Measurements from ENCODE around the gene IMMP2L.
"Not testable (repeated sequence)": the region's sequence is repeated elsewhere in the genome, so short reads cannot be mapped to it uniquely, and the experiment has no call there.

Gene IMMP2L

DNA sequence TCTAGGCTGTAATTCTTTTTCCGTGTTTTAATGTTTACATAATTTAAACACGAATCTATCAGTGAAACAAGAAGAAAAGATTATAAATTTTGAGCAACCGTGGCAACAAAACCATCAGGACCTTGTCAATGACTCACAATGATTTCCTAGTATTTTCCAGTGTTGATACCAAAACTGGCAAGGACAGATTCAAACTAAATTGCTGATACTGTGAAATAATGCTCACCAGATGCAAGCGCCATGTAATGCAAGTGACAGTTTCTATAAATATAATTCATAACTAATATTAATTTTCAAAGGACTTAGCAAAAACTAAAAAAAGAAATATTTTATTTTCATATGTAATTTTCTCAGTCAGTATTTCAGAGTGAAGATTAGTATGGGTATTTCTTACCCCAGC, 267.8 kb downstream of the IMMP2L start:
- H3K27me3 Mint-ChIP-seq (ENCODE audit: low read depth), result no peaks in the 10 kb centered on the region
- no peak overlapping the region for H3K4me3 Mint-ChIP-seq
- H3K27ac Mint-ChIP-seq, result no peak overlapping the region
- H3K4me1 Mint-ChIP-seq (ENCODE audit: low read depth), result no peaks in the 10 kb centered on the region
- H3K9me3 Mint-ChIP-seq, result no peaks in the 10 kb centered on the region
- no peaks in the 10 kb centered on the region for H3K36me3 Mint-ChIP-seq (ENCODE audit: low read depth)

DNA sequence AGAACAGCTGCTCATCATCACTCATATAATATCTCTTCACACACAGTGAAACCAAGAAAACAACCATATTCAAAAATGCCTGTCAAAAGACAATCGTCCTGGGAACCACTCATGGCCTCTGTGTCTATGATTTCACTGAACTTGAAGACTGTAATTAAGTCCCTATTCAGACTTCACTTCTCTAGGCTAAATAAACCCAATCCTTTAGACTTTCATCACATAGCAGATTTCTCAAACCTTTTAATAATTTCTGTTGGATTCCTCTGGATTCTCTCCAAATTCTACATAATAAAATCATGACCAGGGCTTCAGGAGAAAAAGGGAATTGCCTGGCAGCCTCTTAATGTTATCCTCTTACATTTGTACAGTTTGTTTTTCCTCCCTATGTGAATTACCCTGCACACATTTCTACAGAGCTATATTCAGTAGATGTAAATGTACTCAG, 270.2 kb downstream of the IMMP2L start:
- Mint-ChIP-seq H3K4me3 (no peak overlapping the region), H3K9me3 (peaks cover 8% of the 10 kb centered on the region), H3K27me3 (ENCODE audit: low read depth) (no peaks in the 10 kb centered on the region), H3K36me3 (ENCODE audit: low read depth) (no peaks in the 10 kb centered on the region), H3K4me1 (ENCODE audit: low read depth) (no peaks in the 10 kb centered on the region), H3K27ac (no peak overlapping the region)

DNA sequence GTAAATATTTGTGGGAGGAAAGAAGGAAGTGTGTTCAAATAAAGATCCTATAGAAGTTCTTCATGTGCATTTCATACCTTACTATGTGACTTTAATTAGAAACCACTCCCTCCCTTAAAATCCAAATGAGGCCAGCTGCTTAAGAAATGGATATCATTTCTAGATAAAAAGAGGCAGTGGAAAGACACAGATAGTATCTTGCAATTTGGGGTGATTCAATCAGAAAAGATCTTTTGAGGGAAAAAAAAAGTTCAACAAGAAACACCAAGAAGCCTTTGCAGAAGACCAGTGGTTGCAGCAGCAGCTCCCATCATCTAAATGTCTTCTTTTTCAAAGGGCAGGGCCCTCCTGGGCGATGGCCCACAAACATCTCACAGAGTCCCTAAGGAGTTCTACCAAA, 271.3 kb downstream of the IMMP2L start:
- no peaks in the 10 kb centered on the region for H3K36me3 Mint-ChIP-seq (ENCODE audit: low read depth)
- H3K27me3 Mint-ChIP-seq (ENCODE audit: low read depth), result no peaks in the 10 kb centered on the region
- peaks cover 8% of the 10 kb centered on the region for H3K9me3 Mint-ChIP-seq
- no peak overlapping the region for H3K4me3 Mint-ChIP-seq
- H3K27ac Mint-ChIP-seq, result no peak overlapping the region
- no peaks in the 10 kb centered on the region for H3K4me1 Mint-ChIP-seq (ENCODE audit: low read depth)

DNA sequence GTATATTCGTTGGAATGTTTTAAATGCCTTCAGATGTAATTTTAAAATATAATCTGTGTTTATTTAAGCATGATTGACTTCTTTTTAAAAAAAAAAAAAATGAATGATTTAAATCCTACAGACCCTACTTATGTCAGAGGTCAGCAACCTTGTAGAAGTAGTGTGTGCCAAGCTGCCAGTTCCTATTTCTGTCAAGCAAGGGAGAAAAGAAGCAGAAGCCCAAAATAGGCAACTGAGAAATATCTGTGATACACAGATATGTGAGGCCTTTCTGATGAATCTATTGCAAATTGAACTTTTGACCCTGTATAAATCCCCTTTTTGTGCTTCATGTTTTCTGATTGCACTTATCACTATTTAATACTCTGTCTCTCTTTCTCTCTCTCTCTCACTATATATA, 271.9 kb downstream of the IMMP2L start:
- Mint-ChIP-seq H3K27me3 (ENCODE audit: low read depth) (no peaks in the 10 kb centered on the region), H3K4me1 (ENCODE audit: low read depth) (no peaks in the 10 kb centered on the region), H3K4me3 (no peak overlapping the region), H3K9me3 (peaks cover 8% of the 10 kb centered on the region), H3K27ac (no peak overlapping the region), H3K36me3 (ENCODE audit: low read depth) (no peaks in the 10 kb centered on the region)

- not testable (repeated sequence) for H3K27ac Mint-ChIP-seq; H3K9me3 Mint-ChIP-seq; H3K36me3 Mint-ChIP-seq (ENCODE audit: low read depth); H3K4me3 Mint-ChIP-seq; H3K27me3 Mint-ChIP-seq (ENCODE audit: low read depth); H3K4me1 Mint-ChIP-seq (ENCODE audit: low read depth)
Observed at GRCh38 chr7:111288441-111288840, 273.9 kb downstream of the IMMP2L start.

GRCh38 chr7:111282626-111283025, 279.7 kb downstream of the IMMP2L start:
- Mint-ChIP-seq H3K27ac (no peak overlapping the region), H3K9me3 (no peaks in the 10 kb centered on the region), H3K4me1 (ENCODE audit: low read depth) (no peaks in the 10 kb centered on the region), H3K36me3 (ENCODE audit: low read depth) (no peaks in the 10 kb centered on the region), H3K27me3 (ENCODE audit: low read depth) (no peaks in the 10 kb centered on the region), H3K4me3 (no peak overlapping the region)

GRCh38 chr7:111274857-111275256, 287.4 kb downstream of the IMMP2L start:
- no peaks in the 10 kb centered on the region for H3K9me3 Mint-ChIP-seq
- H3K4me3 Mint-ChIP-seq, result no peak overlapping the region
- no peaks in the 10 kb centered on the region for H3K27me3 Mint-ChIP-seq (ENCODE audit: low read depth)
- H3K36me3 Mint-ChIP-seq (ENCODE audit: low read depth), result peaks cover 2% of the 10 kb centered on the region
- no peaks in the 10 kb centered on the region for H3K4me1 Mint-ChIP-seq (ENCODE audit: low read depth)
- H3K27ac Mint-ChIP-seq, result no peak overlapping the region

DNA sequence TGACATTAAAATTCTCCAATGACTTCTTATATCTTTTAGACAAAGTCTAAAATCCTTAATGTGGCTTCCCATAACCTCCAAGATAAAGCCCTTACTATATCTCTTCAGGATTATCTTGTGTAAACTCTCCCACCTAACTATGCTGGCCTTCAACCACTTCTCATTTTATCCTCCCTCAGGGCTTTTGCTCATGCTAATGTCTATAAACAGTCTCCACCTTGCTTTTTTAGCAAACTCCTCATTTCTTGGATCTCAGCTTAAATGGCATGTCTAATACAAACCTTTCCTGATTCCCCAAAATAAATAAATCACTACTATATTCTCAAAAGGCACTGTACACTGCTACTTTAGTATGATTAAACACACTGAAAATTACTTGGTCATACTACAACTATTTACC, 290.2 kb downstream of the IMMP2L start:
- no peak overlapping the region for H3K4me3 Mint-ChIP-seq
- no peaks in the 10 kb centered on the region for H3K27me3 Mint-ChIP-seq (ENCODE audit: low read depth)
- H3K27ac Mint-ChIP-seq, result no peak overlapping the region
- no peaks in the 10 kb centered on the region for H3K4me1 Mint-ChIP-seq (ENCODE audit: low read depth)
- H3K9me3 Mint-ChIP-seq, result no peaks in the 10 kb centered on the region
- H3K36me3 Mint-ChIP-seq (ENCODE audit: low read depth), result peaks cover 2% of the 10 kb centered on the region

GRCh38 chr7:111270794-111271193, 291.5 kb downstream of the IMMP2L start:
- H3K4me3 Mint-ChIP-seq; H3K36me3 Mint-ChIP-seq (ENCODE audit: low read depth); H3K27ac Mint-ChIP-seq; H3K27me3 Mint-ChIP-seq (ENCODE audit: low read depth); H3K4me1 Mint-ChIP-seq (ENCODE audit: low read depth); H3K9me3 Mint-ChIP-seq: not testable (repeated sequence)

- H3K9me3 Mint-ChIP-seq, result no peaks in the 10 kb centered on the region
- H3K27ac Mint-ChIP-seq, result no peak overlapping the region
- H3K4me3 Mint-ChIP-seq, result no peak overlapping the region
- H3K4me1 Mint-ChIP-seq (ENCODE audit: low read depth), result no peaks in the 10 kb centered on the region
- H3K36me3 Mint-ChIP-seq (ENCODE audit: low read depth), result peaks cover 2% of the 10 kb centered on the region
- no peaks in the 10 kb centered on the region for H3K27me3 Mint-ChIP-seq (ENCODE audit: low read depth)
Observed at GRCh38 chr7:111268941-111269340, 293.4 kb downstream of the IMMP2L start.

DNA sequence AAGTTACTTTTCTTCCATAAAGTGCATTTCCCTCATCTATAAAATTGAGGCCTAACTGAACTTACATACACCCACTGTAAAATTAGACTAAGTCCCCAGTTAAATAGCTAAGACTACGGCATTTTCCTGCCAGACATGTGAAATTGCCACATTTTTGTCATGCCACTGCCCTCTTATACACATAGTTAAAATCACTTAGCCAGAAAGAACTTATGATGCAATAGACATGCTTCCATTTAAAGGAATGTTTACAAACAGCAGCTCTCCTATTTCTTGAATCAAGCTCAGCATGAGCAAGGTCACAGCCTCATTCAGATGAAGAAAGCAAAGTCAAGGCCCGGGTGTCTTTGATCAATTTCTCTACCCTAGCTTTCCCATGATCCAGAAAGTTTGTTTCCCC, 295.7 kb downstream of the IMMP2L start:
- no peaks in the 10 kb centered on the region for H3K4me1 Mint-ChIP-seq (ENCODE audit: low read depth)
- H3K4me3 Mint-ChIP-seq, result no peak overlapping the region
- no peaks in the 10 kb centered on the region for H3K9me3 Mint-ChIP-seq
- H3K36me3 Mint-ChIP-seq (ENCODE audit: low read depth), result no peaks in the 10 kb centered on the region
- no peaks in the 10 kb centered on the region for H3K27me3 Mint-ChIP-seq (ENCODE audit: low read depth)
- no peak overlapping the region for H3K27ac Mint-ChIP-seq

- no peak overlapping the region for H3K4me3 Mint-ChIP-seq
- no peaks in the 10 kb centered on the region for H3K4me1 Mint-ChIP-seq (ENCODE audit: low read depth)
- no peaks in the 10 kb centered on the region for H3K36me3 Mint-ChIP-seq (ENCODE audit: low read depth)
- H3K9me3 Mint-ChIP-seq, result no peaks in the 10 kb centered on the region
- H3K27ac Mint-ChIP-seq, result no peak overlapping the region
- H3K27me3 Mint-ChIP-seq (ENCODE audit: low read depth), result no peaks in the 10 kb centered on the region
Observed at GRCh38 chr7:111265394-111265793, 296.9 kb downstream of the IMMP2L start.

- H3K36me3 Mint-ChIP-seq (ENCODE audit: low read depth), result no peaks in the 10 kb centered on the region
- H3K27ac Mint-ChIP-seq, result no peak overlapping the region
- no peak overlapping the region for H3K4me3 Mint-ChIP-seq
- no peaks in the 10 kb centered on the region for H3K9me3 Mint-ChIP-seq
- H3K27me3 Mint-ChIP-seq (ENCODE audit: low read depth), result no peaks in the 10 kb centered on the region
- no peaks in the 10 kb centered on the region for H3K4me1 Mint-ChIP-seq (ENCODE audit: low read depth)
Observed at GRCh38 chr7:111264981-111265380, 297.3 kb downstream of the IMMP2L start.

- Mint-ChIP-seq H3K4me3 (no peak overlapping the region), H3K36me3 (ENCODE audit: low read depth) (no peaks in the 10 kb centered on the region), H3K27me3 (ENCODE audit: low read depth) (no peaks in the 10 kb centered on the region), H3K27ac (no peak overlapping the region), H3K9me3 (no peaks in the 10 kb centered on the region), H3K4me1 (ENCODE audit: low read depth) (no peaks in the 10 kb centered on the region)
Observed at GRCh38 chr7:111264111-111264868, 298.0 kb downstream of the IMMP2L start.

DNA sequence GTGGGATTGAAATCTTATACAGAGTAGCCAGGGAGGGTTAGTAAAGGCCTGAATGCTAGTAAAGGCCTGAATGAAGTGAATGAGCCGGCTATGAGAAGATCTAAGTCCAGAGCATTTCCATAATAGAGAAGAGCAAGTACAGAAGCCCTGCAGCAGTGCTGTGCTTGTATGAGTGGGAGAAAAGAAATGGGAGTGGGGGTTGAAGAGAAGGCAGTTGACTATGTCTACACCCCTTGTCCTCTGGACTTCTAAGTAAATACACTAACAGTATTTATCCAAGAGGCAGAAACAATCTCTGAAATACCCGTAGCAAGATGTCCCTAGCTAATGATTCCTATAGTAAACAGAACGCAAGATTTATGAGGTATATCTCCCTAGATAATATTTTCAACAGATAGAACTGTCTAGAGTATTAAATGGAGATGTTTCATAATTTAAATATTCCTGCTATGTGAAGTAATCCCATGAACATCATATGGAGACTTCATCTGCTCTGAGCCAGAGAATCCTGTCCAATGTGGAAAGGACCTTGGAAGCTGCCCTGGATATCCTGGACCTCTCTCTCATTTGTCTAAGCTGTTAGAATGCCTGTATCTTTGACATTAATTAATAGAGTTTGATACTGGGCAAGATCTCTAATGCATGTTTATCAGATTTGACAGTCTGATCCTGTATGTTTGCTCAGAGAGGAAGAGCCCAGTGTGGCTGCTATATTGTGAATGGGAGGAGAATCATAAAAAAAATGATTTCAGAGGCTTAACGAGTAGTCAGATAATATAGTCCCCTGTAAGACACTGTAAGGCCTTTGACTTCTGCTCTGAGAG, 299.8 kb downstream of the IMMP2L start:
- Mint-ChIP-seq H3K9me3 (no peaks in the 10 kb centered on the region), H3K4me1 (ENCODE audit: low read depth) (no peaks in the 10 kb centered on the region), H3K4me3 (no peak overlapping the region), H3K27ac (no peak overlapping the region), H3K27me3 (ENCODE audit: low read depth) (no peaks in the 10 kb centered on the region), H3K36me3 (ENCODE audit: low read depth) (no peaks in the 10 kb centered on the region)
